ENCODE results near the gene IQCH. TPM values are rescaled to one million over a fixed set of nuclear protein-coding genes. Genes with fewer than 3 reads are reported as not detected.

IQCH gene
- total and polyA plus RNA-seq, 8 donors, result 1.4 to 3.4 (median 2.8) TPM

DNA sequence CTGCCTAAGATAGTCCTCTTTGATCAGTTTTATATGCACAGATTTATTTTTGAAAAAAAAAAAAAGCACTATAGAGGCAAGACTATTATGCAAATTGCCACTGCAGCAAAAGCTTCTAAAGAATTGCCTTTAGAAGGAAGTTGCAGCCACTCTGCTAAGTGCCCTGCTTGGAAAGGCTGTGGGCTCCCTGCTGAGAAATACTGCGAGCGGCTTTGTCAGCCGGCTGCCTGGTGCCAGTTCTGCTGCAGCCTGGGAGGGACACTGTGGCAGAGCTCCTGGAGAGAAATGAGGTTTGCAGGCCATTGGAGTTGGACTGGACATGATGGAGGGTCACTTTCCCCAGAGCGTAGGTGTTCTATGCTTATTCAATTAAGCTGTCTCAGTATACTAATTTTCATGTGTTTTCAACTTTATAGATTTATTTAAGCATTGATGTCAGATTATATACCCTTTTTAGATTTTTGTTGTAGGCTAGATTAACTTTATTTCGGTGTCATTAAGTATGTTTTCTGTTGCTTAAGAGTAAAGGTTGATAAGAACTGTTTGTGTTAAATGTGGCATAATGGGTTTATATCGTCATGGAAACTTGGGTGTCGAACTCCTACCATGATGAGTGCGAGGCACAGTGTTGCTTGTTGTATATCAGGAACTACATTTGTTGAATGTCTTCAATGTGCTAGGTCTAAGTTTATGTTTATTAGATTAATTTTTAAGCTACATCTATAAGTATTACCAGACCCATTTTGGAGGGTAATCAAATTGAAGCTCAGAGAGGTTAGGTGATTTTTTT, 294.5 kb downstream of the IQCH start:
- H3K9me3 ChIP-seq, result no peaks in the 10 kb centered on the region
- H3K4me3 ChIP-seq, result no peak overlapping the region
- H3K27ac ChIP-seq, result peak overlapping the region in 1 of 2 donors; percentile 3
- DNase-seq (no peak), ATAC-seq (peak; percentile 81)
- H3K27me3 ChIP-seq, result no peaks in the 10 kb centered on the region
- TF ChIP-seq, protein P1, sequence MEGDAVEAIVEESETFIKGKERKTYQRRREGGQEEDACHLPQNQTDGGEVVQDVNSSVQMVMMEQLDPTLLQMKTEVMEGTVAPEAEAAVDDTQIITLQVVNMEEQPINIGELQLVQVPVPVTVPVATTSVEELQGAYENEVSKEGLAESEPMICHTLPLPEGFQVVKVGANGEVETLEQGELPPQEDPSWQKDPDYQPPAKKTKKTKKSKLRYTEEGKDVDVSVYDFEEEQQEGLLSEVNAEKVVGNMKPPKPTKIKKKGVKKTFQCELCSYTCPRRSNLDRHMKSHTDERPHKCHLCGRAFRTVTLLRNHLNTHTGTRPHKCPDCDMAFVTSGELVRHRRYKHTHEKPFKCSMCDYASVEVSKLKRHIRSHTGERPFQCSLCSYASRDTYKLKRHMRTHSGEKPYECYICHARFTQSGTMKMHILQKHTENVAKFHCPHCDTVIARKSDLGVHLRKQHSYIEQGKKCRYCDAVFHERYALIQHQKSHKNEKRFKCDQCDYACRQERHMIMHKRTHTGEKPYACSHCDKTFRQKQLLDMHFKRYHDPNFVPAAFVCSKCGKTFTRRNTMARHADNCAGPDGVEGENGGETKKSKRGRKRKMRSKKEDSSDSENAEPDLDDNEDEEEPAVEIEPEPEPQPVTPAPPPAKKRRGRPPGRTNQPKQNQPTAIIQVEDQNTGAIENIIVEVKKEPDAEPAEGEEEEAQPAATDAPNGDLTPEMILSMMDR (IDR thresholded peaks at IDR 0.05), result no peak
- intact Hi-C loops (cut with DNase I), result no loop called here
- peaks cover 0 to 26% of the 10 kb centered on the region in 2 donors for H3K36me3 ChIP-seq
- H3K4me1 ChIP-seq, result peaks cover 5 to 23% of the 10 kb centered on the region in 2 donors

DNA sequence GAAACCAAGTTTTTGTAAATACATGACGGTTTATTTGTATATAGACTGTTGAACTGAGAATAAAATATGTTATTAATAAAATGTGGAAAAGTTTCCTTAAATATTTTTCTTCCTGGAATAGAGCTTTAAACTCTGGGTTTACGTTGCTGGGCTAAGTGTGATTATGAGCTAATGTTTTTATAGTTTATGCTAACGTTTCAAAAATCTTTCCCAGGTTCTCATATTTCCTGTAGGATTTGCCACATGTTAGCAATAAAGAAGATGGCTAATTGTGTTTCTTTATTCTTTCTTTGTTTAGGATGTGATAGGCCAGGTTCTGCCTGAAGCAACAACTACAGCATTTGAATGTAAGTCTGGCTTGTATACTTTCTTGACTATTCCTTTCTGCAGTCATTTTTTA, 295.1 kb downstream of the IQCH start:
- TF ChIP-seq, protein P1 (IDR thresholded peaks at IDR 0.05), result no peak
- no peak for ATAC-seq
- intact Hi-C loops (cut with DNase I), result no loop called here

DNA sequence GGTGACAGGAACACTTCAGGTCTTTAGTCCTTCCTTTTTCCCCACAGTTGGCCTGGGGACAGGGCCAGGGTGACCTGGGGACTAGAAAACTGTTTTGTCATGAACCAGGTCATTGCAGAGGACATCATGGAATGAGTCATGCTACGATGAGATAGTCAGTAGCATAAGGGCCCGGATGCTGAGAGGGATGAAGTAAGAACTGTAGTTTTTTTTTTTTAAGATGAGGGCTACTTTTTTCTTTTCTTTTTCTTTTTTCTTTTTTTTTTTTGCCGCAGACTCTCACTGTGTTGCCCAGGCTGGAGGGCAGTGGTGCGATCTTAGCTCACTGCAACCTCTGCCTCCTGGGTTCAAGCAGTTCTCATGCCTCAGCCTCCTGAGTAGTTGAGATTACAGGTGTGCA, 295.9 kb downstream of the IQCH start:
- Histone ChIP-seq H3K36me3 (peaks cover 0 to 31% of the 10 kb centered on the region in 2 donors), H3K27me3 (no peaks in the 10 kb centered on the region), H3K4me3 (no peak overlapping the region), H3K27ac (no peak overlapping the region), H3K4me1 (peaks cover 5 to 16% of the 10 kb centered on the region in 2 donors), H3K9me3 (no peaks in the 10 kb centered on the region)
- TF ChIP-seq, protein P1 (IDR thresholded peaks at IDR 0.05), result no peak
- no peak for DNase-seq
- intact Hi-C loops (cut with DNase I), result no loop called here
- no peak for ATAC-seq

More for the DNA sequence above, 295.1 kb downstream of the IQCH start:
- H3K27ac ChIP-seq, result no peak overlapping the region
- H3K36me3 ChIP-seq, result peaks cover 0 to 26% of the 10 kb centered on the region in 2 donors
- no peaks in the 10 kb centered on the region for H3K9me3 ChIP-seq
- peaks cover 5 to 17% of the 10 kb centered on the region in 2 donors for H3K4me1 ChIP-seq
- DNase-seq, result no peak
- no peaks in the 10 kb centered on the region for H3K27me3 ChIP-seq
- H3K4me3 ChIP-seq, result no peak overlapping the region

DNA sequence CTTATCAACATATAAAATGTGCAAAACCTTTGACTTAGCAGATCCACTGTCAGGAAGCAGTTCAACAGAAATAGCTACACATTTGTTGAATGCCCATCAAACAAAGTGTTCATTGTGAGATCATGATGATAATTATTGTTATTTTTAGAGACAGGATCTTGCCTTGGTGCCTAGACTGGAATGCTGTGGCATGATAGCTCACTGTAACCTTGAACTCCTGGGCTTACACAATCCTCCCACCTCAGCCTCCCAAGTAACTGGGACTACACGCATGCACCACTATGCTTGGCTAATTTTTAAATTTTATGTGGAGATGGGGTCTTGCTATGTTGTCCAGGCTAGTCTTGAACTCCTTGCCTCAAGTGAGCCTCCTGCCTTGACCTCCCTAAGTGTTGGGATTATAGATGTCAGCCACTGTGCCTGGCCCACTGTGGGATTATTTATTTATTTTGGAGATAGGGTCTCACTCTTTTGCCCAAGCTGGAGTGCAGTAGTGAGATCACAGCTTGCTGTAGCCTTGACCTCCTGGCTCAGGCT, 296.7 kb downstream of the IQCH start:
- ATAC-seq, result no peak
- TF ChIP-seq, protein P1 (IDR thresholded peaks at IDR 0.05), result no peak
- DNase-seq, result no peak

More for the DNA sequence above, 296.7 kb downstream of the IQCH start:
- no peaks in the 10 kb centered on the region for H3K9me3 ChIP-seq
- peaks cover 0 to 29% of the 10 kb centered on the region in 2 donors for H3K36me3 ChIP-seq
- H3K4me3 ChIP-seq, result no peak overlapping the region
- intact Hi-C loops (cut with DNase I), result no loop called here
- peaks cover 5 to 16% of the 10 kb centered on the region in 2 donors for H3K4me1 ChIP-seq
- no peak overlapping the region for H3K27ac ChIP-seq
- no peaks in the 10 kb centered on the region for H3K27me3 ChIP-seq

Other genes starting within 250 kb of the IQCH start
- gene SMAD3, start 189.2 kb upstream of the IQCH start, total RNA-seq, result 10 to 100 TPM; 30.9 to 33.1 TPM
- 10 to 100 TPM; 49.5 to 53.6 (median 51.2) TPM for gene SMAD3, start 189.2 kb upstream of the IQCH start, polyA plus RNA-seq (ENCODE audit: insufficient read length in 6 of 6)
- 10 to 100 TPM; 35.5 to 42.4 TPM for gene AAGAB, start 125 bp upstream of the IQCH start, total RNA-seq
- 10 to 100 TPM; 24.9 to 33.3 (median 28.8) TPM for gene AAGAB, start 125 bp upstream of the IQCH start, polyA plus RNA-seq (ENCODE audit: insufficient read length in 6 of 6)

Data from left lung (tissue), 10 donors.